GM18507 (cell line): ENCODE results near the gene SKP1.

Experiments
- DNase-seq: peaks from one replicate; pipeline ENCODE4 v3.0.0; 2011; ENCODE audit warnings: low read depth; ENCODE audit not compliant: insufficient read length; ENCODE audit errors: extremely low spot score
- FAIRE-seq: peaks from 2 replicates; lab custom pipeline; 2011; peaks lifted over from hg19 to GRCh38; lab: Jason Lieb, UNC

SKP1 gene

DNA sequence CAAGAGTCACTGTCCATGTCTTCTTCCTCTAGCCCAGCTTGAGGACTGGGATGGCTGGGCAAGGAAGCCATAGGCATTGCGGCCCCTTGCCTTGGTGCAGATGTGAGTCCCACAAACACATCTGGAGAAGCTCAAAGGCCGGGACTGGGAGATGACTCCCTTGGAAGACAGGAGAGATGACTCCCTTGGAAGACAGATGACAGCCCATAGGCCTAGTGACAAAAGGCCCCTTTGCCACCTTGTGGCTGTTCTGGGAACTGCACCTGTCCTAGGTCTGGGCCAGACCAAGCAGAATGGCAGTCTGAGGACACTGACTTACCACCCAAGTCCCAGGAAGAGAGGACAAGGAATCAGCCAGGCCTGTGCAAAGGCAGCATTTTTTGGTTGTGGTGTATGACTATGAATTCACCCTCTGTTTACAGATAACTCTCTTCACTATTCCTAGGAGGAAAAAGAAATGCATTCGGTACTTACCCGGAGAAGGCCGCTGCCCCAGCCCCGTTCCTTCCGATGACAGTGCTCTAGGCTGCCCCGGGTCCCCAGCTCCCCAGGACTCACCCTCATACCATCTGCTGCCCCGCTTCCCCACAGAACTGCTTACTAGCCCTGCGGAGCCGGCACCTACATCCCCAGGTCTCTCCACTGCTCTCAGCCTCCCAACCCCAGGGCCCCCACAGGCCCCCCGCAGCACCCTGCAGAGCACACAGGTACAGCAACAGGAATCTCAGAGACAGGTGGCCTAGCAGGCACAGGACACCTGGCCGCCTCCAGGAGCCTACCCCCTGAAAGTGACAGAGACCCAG lies 30.8 kb downstream of the SKP1 start:
- DNase-seq (peak; percentile 37), FAIRE-seq (peak; percentile 88)

DNA sequence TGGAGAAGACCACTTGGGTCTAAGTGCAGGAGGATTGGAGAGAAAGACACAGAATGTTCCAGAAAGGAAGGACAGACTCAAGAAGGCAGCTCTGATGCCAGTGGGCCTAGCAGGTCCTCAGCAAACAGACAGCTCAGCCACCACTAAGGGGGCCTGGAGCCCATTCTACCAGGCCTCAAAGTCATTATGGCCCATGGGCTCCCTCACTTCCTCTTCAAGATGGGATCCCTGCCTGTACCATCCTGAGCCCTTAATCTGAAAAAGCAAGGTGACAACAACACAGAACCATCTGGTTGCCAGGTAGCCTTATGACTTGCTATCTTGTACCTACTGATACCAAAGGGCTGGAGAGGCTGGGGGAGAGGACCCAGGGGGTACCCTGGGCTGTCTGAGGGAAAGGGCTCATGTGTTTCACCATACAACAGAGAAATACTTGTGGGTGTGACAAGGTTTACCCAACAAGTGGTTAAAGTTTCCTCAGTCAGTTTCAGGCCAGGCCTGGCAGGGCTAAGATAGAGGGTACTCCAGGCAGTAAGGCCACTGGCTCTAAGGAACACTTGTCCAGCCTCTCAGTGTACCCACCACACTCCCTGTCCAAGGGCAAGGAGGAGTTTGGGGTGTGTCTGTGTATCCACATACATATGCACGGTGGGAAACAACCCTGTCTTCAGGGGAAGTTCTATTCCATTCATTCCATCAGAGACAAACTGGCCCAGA lies 31.6 kb downstream of the SKP1 start:
- DNase-seq, result no peak
- FAIRE-seq, result no peak

DNA sequence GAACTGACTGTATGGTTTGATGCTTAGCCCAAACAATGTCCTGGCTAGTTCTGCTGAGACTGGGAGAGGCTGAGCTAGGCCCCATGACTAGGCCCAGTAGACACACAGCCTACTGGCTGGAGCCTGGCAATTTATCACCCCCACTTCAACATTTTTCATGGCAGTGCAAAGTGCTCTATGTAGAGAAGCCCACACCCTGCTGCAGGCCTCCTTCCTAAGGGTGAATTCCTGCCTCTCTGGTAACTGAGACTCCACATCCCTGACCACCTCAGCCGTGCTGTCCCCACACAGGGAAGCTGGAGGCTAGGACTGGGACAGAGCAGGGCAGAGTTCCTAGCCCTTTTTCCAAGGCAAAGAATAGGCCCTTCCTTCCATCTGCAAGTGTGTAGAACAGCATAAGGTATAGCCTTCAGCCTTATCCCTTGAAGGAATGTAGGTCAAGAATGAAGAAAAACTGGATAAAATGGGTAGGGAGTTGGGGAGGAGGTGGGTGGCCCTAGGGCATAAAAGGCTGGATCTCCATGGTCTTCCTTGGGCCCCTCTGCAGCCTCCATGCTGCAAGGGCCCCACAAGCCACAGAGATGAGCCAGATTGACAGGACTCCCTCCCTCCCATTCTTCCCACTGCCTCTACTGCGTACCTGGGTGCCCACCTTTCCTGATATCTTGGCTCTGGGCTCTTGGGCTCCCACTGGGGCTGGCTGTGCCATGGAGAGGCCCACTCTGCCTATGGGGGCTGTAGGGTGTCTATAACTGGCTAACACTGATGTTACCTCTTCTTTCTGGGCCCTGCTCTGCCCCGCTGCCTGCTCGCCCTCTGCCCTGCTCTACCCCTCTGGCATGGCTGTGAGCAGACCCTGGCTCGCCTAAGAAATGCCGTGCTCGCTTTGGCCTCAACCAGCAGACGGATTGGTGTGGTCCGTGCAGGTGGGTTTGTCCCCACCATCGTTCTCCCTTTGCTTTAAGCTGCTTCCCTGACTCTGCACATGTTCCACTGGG lies 32.5 kb downstream of the SKP1 start:
- DNase-seq, result no peak
- FAIRE-seq, result no peak

DNA sequence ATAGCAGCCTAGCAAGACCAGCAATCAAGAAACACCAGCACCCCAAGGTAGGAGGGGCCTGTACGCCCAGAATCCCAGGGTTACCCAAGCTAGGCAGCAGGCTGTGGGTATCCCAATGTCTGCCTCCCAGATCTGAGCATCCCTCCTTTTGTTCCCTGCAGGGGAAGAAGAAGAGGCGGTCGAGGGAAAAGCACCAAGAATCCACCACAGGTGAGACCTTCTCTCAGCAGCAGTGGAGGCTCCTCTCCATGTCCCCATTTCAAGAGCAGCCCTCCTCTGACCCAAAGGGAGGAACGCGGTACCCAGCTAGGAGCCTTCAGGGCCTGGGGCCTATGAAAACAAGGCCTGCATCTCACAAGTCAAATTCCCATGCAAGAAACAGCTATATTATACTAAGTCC lies 33.3 kb downstream of the SKP1 start:
- FAIRE-seq, result no peak

DNA sequence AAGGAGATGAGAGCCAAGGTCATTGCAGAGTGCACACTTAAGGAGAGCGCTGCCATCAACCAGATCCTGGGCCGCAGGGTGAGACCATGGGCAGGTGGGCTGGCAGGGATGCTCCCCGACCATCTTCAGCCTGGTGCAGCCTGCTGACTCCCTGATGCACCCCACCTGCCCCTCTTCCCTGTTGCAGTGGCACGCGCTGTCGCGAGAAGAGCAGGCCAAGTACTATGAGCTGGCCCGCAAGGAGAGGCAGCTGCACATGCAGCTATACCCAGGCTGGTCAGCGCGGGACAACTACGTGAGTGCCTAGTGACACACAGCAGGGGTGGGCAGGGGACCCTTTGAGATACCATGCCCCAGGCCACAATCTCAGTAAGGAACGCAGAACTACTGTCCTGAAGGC lies 33.9 kb downstream of the SKP1 start:
- no peak for DNase-seq
- no peak for FAIRE-seq

More for the DNA sequence above, 33.3 kb downstream of the SKP1 start:
- no peak for DNase-seq

DNA sequence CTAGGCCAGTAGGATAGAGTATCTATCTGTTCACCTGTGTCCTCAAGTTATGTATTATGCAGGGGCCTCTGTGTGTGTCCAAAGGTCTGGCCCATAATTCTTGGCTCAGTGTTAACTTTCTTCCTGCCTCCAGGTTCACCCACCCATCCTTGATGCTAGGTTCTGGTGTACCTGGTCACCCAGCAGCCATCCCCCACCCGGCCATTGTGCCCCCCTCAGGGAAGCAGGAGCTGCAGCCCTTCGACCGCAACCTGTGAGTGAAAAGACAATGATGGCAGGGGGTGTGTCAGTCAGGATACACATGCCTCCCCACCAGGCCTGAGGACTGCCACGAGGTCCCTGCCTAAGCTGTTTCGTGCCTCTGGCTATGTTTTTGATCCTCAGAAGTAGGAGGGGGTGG lies 34.7 kb downstream of the SKP1 start:
- no peak for DNase-seq
- FAIRE-seq, result no peak

DNA sequence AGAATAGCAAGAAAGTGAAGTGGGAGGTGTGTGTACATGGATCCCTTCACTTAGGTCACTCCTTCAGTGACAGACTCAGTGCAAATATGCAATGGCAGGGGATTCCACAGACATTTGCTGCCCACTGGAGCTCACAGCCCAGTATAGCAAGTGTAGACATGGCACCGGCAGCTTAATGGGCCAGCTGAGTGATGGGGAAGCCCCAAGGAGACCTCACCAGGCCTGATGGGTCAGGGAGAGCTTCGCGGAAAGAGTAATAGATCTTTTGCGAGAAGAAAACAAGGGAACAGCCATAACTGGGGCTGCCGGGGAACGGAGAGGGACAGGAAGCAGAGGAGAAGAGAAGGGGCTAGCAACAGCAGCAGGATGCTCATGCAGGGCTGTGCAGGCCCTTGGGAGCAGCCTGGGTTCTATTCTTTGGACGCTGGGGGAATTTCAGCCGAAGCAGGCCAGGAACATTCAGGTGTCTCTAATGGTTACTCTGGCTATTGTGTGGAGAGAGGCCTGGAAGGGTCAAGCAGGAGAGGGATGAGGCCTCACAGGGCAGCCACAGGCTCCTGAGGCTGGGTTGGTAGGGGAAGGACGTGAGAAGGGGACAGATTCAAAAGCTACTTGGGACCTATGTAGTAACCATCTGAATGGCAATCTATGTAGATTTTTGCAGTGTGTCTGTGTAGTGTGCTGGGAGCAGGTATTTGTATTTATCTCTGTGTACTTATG lies 35.3 kb downstream of the SKP1 start:
- DNase-seq, result no peak
- FAIRE-seq, result no peak

DNA sequence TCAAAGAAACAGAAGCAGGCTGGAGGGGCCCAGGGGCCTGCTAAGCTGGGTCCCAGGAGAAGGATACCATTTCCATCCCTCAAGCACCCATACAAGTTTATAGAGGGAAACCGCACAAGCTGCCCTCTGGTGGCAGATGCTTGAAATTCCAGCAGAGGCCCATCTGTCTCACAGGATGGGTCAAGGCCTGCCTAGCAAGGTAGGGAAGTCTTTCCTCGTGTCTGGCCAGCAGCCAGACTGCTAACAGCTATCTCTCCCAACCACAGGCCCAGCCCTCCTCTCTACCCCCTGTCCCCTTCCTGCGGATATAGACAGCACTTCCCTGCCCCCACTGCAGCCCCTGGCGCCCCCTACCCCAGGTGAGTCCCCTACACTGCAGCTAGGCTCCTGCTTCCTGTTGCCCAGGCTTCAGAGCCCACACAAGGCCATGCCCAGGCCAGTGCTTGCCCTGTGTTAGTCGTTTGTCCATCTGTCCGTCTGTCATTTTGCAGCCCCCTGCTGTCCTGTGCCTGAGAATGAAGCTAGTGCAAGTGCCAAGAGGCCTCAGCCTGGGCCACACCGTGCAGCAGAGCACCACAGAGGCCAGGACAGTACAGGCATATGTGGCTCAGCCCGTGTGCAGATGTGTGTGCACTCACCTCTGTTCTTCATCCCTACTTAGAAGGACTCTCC lies 36.1 kb downstream of the SKP1 start:
- DNase-seq (peak; percentile 51), FAIRE-seq (peak; percentile 93)

DNA sequence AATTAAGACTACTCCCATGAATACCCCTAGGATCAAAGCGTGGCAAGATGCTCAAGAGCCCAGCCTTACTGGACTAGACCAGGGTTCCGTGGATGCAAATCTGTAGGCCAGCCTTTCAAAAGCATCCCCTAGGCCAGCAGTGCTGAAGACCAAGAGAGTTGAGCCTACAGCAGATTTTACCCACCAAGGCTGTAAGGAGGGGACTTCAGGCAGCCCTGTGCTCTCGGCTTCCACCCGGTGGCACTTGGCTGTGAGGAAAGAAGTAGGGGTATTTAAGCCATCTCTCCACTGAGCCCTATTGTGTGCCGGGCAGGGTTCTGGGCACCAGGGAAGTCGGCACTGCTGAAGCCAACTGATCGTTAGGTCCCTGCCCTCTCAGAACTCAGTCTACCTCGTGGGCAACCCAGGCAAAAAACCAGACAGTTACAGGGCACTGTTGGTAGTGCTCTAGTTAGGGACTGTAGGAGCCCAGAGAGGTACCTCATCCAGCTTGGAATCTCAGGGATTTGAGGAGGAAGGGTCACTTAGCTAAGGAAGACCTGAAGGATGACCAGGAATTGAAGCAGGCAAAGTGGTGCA lies 36.8 kb downstream of the SKP1 start:
- DNase-seq (no peak), FAIRE-seq (no peak)

DNA sequence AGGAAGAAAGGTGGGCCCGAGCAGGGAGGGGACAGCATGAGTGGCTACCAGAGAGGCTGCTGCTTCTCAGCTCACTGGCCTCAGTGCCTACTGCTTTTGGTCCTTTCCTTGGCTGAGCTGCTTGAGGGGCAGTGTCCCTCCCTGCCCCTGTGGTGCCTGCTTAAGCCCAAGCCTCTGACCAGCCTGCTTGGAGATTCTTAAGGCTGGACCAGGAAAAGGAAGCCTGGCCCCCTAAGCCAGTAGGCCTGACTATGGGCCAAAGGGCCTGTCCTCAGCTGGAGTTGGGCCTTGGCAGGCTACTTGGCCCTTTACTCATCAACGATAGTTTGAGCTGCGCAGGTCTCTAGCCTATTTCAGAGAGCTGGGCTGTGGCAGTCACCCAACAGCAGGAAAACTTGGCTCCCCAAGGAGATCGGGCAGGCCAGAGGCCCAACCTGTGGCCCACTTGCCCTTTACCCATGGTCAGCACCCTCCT lies 37.3 kb downstream of the SKP1 start:
- no peak for FAIRE-seq
- no peak for DNase-seq

DNA sequence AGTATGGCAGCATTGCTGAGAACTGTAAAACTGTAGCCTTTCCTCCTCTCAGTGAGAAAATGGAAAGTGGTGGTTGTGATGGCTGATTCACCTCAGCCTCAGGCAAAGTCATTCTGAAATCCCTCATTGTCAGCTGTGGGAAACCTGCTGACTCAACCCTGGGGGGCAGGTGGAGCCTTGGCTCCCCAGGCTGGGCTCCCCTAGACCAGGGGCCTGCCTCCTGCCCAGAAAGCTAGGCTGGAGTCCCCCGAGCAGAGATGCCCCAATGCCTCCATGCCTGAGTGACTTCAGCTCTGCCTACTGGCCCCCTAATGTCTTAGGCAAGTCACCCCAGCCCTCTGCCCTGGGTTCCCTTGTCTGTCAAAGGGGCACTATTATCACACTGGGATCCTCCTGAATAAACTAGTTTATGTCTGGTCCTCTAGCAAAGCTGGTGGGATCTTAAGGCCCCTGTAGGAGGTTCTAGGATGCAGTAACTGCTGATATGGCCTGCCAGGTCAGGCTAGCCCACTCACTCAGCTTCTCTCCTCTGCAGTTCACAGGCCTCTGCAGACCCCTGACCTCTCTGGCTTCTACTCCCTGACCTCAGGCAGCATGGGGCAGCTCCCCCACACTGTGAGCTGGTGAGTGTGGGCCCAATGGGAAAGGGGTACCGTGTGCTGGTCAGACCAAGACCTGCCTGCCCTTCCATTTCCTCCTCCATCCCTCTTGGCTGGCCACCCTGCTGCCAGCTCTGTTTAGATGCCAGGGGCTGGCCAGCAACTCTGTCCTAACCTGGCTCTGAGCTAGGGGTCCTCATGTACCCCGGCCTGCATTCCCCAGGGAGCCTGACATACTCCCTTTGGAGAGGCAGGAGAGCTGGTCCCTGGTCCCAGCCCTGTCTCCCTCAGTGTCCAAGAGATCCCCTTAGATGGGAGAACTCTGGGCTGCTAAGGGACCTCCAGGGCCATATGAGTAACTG lies 38.1 kb downstream of the SKP1 start:
- FAIRE-seq, result peak; percentile 95

DNA sequence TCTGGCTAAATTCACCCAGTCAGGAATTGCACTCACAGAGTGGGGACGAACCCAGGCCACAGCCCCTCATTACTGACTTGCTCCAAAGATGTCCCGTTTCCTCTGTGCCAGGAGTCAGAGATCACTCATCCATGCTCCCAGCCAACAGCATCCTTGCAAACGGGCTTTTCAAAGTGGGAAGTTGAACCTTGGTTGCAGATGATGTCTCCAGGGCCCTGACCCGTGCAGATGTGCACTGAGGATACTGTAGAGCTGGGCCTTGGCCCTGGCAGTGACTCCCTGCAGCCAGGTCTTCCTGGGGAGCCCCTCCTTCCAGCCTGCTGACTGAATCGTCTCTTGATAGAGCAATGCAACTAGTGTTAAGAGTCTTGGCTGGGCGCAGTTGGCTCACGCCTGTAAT lies 40.0 kb downstream of the SKP1 start:
- no peak for DNase-seq
- no peak for FAIRE-seq

More for the DNA sequence above, 38.1 kb downstream of the SKP1 start:
- DNase-seq, result no peak

DNA sequence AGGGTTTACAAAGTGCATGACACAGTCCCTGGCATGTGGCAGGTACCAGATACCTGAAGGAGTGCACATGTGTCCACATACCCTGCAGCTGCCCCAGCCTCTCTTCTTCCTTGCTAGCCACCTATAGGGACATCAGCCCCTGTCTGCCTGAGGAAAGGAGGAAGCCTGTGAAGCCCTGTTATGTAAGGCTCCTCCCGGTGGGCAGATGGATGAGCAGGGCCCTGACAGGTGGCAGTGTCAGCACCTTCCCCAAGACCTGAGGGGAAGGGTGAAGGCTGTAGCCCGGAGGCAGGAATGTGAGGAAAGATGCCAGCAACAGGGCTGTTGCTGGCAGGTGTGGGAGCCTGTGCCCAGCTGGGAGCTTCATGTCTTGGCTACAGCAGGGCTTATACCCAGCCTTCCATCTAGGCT lies 40.5 kb downstream of the SKP1 start:
- no peak for FAIRE-seq
- no peak for DNase-seq

DNA sequence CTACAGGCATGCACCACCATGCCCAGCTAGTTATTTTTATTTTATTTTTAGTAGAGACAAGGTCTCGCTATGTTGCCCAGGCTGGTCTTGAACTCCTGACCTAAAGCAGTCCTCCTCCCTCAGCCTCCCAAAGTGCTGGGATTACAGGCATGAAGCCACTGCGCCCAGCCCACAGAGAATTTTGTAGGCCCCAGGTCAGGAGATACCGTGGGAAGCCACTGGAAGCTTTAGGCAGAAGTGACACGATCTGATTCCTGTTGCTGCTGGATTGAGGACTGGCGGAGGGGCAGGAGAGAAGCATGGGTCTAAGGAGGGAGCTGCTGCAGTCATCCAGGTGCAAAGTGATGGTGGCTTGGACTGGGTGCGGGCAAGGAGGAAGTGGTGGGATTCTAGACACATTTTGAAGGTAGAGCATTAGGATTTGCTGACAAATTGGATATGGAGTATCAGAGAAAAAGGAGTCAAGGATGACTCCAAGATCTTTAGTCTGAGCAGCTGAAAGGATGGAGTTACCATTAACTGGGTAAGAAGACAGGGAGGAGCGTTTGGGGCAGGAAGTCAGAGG lies 41.6 kb downstream of the SKP1 start:
- DNase-seq (no peak), FAIRE-seq (no peak)

DNA sequence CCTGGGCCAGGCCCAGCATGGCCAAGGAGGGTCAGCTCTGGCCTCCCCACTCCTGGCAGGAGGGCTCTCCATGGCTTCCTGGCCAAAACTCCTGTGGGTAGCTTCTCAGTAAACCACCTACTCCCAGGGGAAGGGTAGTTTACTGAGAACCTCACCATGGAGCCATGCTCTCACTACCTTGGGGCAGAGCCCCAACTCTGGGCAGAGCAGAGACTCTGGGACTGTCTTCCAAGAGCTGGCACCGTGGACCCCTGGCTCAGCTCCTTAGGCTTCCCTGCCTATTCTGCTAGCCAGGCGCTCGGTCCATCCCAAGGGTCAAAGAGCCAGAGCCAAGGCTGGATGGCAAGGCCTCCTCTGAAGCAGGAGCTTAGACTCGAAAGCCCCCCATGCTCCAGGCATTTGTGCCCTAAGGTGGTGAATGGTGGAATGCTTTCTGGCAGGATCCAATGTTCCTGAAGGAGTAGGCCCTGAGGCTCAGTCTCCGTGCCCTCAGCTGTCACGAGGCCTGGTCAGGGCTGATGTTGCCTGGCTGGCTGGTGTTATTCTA lies 42.7 kb downstream of the SKP1 start:
- FAIRE-seq (no peak), DNase-seq (no peak)

DNA sequence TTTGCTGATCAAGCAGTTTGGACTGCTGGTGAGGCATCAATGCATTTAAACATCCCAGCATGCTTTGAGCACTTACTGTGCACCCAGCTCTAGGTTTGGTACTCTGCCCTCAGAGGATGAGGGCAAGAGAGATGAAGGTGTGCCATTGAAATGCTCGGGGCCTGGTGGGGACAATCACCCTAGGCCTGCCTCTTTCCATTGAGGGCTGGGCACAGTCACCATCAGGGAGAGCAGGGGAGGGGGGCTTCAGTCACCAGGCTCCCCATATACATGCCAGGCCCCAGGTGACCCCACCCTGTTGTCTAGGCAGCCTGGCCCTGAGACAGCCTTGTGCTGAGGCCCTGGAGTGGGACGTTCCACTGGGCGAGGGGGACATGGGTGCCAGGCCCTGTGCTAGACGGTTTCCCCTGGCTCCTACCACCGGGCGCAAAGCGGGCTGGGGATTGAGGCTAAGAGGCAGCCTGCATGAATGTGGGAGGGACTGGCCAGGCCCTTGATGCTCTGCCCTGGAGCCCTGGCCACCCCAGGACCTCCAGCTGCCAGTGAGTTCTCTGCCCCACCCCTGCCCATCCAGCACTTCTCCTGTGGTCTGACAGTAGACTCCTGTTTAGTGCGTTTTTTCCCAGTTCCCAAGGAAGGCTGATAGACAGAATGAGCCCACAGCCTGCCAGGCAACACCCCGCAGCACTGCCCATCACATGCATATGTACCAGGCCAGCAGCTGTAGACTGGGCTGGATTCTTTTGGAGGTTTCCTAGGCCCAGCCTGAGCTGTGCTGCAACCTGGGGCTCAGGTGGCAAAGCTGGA lies 43.4 kb downstream of the SKP1 start:
- no peak for DNase-seq
- no peak for FAIRE-seq
